Measurements from ENCODE around the gene AFAP1L1. TPM values are rescaled to one million over a fixed set of nuclear protein-coding genes. Genes with fewer than 3 reads are reported as not detected.

AFAP1L1 gene
- total and polyA plus RNA-seq, 7 donors: 10.8 to 39.9 (median 23.0) TPM

DNA sequence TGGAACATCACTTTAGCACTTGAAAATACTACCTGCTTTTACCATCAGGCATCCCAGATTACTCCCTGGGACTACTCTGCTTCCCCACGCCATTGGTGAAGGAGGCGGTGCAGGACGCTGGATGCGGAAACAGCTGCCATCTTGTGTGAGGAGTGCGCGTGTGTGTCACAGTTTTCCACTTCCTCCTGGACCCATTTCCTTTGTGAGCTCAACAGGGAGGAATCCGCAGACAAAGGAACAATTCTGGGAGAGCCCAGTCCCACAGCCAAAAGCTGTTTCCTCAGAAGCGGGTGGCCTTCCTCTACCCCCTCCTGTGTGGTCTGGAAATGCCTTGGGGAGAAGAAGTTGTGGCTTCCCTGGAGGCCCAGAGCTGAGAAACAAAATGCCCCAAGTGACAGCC lies 16.8 kb downstream of the AFAP1L1 start:
- no peaks in the 10 kb centered on the region for H3K27me3 ChIP-seq (ENCODE audit: insufficient read depth in 3 of 3, low read length in 2 of 3)
- no peak overlapping the region for H3K4me3 ChIP-seq
- no peaks in the 10 kb centered on the region for H3K9me3 ChIP-seq
- H3K4me1 ChIP-seq: peaks cover 53% of the 10 kb centered on the region
- no peaks in the 10 kb centered on the region for H3K36me3 ChIP-seq (ENCODE audit: insufficient read depth in 1 of 2, low read depth in 1 of 2)
- DNase-seq (peak; percentile 40 to 68), ATAC-seq (peak; percentile 12 to 26 (median 14))
- TF ChIP-seq, protein P1, sequence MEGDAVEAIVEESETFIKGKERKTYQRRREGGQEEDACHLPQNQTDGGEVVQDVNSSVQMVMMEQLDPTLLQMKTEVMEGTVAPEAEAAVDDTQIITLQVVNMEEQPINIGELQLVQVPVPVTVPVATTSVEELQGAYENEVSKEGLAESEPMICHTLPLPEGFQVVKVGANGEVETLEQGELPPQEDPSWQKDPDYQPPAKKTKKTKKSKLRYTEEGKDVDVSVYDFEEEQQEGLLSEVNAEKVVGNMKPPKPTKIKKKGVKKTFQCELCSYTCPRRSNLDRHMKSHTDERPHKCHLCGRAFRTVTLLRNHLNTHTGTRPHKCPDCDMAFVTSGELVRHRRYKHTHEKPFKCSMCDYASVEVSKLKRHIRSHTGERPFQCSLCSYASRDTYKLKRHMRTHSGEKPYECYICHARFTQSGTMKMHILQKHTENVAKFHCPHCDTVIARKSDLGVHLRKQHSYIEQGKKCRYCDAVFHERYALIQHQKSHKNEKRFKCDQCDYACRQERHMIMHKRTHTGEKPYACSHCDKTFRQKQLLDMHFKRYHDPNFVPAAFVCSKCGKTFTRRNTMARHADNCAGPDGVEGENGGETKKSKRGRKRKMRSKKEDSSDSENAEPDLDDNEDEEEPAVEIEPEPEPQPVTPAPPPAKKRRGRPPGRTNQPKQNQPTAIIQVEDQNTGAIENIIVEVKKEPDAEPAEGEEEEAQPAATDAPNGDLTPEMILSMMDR (IDR thresholded peaks at IDR 0.05): no peak
- WGBS, 3 donors: 68 to 81% (median 73%) methylated on average over 8 of the region's 8 CpGs
- intact Hi-C loops (cut with DNase I): no loop called here
- peak overlapping the region; percentile 73 for H3K27ac ChIP-seq

DNA sequence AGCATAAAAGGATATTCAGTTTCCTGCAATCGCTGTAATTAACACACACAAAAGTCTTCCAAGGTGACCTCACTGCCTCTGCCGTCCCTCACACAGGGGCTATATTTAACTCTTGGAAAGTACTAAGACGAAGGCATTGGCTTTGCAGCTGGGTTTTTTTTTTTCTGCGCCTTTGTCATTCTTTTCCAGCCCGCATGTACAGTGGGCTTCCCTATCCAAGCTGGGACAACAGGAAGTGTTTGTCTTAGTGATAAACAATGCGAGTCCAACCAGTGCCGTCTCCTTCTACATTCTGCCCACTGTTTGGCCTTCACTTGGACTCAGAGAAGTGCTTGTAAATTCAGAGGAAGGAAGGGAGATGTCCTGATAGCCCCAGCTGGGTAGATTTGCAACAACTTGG lies 17.6 kb downstream of the AFAP1L1 start:
- ATAC-seq (peak in 3 of 4 donors; percentile 57 to 67 (median 62)), DNase-seq (no peak)
- WGBS, 3 donors: 5 to 9% (median 7%) methylated on average over 7 of the region's 7 CpGs
- Histone ChIP-seq H3K27ac (peak overlapping the region; percentile 73), H3K27me3 (ENCODE audit: insufficient read depth in 3 of 3, low read length in 2 of 3) (no peaks in the 10 kb centered on the region), H3K9me3 (no peaks in the 10 kb centered on the region), H3K36me3 (ENCODE audit: insufficient read depth in 1 of 2, low read depth in 1 of 2) (no peaks in the 10 kb centered on the region), H3K4me1 (peaks cover 52% of the 10 kb centered on the region), H3K4me3 (peak overlapping the region; percentile 38)
- TF ChIP-seq, protein P1 (IDR thresholded peaks at IDR 0.05): no peak
- intact Hi-C loops (cut with DNase I): no loop called here

DNA sequence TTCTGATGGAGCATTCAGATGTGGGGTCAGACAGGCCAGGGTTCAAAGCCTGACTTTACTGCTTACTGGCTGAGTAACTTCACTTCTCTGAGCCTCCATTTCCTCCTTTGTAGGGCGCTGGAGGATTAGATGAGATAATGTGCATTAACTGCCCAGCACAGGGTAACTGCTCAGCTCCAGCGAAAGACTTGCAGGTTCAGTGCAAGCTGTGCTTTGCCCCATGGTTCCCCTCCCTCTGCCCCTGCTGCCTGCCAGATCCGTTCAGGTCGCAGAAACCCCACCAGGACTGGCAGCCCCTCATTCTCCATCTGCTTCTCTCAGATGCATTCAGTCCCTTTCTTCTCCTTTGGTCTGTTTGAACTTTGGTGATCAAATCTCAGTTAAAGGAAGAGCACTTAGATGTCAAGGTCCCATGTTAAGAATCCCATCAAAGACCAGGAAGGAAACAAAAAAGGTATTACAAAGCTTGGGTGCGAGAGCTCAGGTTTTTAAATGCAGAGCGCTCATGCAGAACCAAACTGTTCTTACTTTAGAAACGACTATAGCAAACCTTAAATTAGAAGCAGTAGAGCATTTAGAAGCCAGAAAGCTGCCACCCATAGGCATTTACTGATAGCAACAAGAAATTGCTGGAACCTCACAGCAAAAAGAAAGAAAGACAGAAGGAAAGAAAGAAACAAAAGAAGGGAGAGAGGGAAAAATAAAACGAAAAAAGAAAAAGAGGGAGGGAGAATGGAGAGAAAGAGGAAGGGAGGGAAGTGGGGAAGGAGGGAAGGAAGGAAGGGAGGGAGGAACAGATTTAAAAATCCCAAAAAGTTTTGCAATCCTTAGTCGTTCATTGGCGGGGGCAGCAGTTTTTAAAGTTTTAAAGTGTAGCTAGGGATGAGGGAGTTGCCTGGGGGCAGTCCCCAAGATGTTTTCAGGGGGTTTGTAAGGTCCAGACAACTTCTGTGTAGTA lies 23.5 kb downstream of the AFAP1L1 start:
- H3K9me3 ChIP-seq: no peaks in the 10 kb centered on the region
- H3K4me1 ChIP-seq: peaks cover 69% of the 10 kb centered on the region
- H3K36me3 ChIP-seq (ENCODE audit: insufficient read depth in 1 of 2, low read depth in 1 of 2): peaks cover 0 to 14% of the 10 kb centered on the region in 2 donors
- H3K27ac ChIP-seq: peak overlapping the region; percentile 67
- 36 to 56% (median 43%) methylated on average over 10 of the region's 10 CpGs for WGBS, 3 donors
- no peak for ATAC-seq
- H3K27me3 ChIP-seq (ENCODE audit: insufficient read depth in 3 of 3, low read length in 2 of 3): no peaks in the 10 kb centered on the region
- H3K4me3 ChIP-seq: no peak overlapping the region
- intact Hi-C loops (cut with DNase I): no loop called here
- no peak for DNase-seq
- TF ChIP-seq, protein P1 (IDR thresholded peaks at IDR 0.05): no peak

DNA sequence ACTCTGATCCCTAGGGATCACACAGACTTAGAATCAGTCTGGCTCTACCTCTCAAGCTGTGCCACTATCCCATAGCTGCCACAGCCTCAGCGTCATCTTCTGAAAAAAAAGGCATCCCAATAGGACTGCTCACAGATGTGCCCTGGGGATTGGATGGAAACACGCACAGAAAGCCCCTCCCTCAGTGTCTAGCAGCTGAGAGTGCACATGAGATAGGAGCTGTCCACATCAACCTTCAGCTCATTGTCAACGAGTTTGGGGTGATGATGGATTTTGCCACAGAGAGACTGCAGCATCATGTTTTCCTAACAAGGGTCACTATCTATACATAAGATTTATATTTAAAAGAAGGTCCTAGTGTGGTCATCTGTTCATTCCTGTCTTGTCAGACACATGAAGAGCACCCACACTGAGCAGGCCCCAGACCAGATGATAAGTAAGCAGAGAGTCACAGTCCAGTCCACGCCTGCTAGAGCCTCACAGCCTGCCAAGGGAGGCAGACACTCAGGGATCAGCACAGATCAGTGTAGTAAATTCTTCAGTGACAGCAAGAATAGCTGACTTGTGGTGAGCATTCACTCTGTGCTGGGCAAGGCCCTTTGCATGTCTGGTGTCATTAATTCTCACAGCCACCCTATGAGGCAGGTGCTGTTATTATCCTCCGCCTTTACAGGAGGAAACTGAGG lies 25.8 kb downstream of the AFAP1L1 start:
- TF ChIP-seq, protein P1 (IDR thresholded peaks at IDR 0.05): no peak
- Histone ChIP-seq H3K9me3 (no peaks in the 10 kb centered on the region), H3K4me1 (peaks cover 69% of the 10 kb centered on the region), H3K4me3 (no peak overlapping the region), H3K27me3 (ENCODE audit: insufficient read depth in 3 of 3, low read length in 2 of 3) (no peaks in the 10 kb centered on the region), H3K36me3 (ENCODE audit: insufficient read depth in 1 of 2, low read depth in 1 of 2) (peaks cover 0 to 36% of the 10 kb centered on the region in 2 donors), H3K27ac (peak overlapping the region; percentile 67)
- intact Hi-C loops (cut with DNase I): no loop called here
- no peak for DNase-seq
- WGBS, 3 donors: 37 to 46% (median 43%) methylated on average over 5 of the region's 5 CpGs
- peak; percentile 64 to 82 (median 72) for ATAC-seq
